AG09309 (cell line): ENCODE data around the gene KSR1.

Source experiments
- DNase-seq: peaks from one replicate; pipeline ENCODE4 v3.0.0-alpha.2; 2010; ENCODE audit warnings: low read depth
- H3K4me3 ChIP-seq: 2 replicates; pipeline ENCODE4 v1.5.1; 2011; ENCODE audit warnings: mild to moderate bottlenecking, low read depth, low read length, moderate library complexity; ENCODE audit not compliant: control insufficient read depth
- TF ChIP-seq, protein P1 (sequence below): IDR thresholded peaks from 2 replicates; pipeline ENCODE4 v1.5.1; 2011; ENCODE audit warnings: mild to moderate bottlenecking, low read depth, low read length, inconsistent platforms; ENCODE audit not compliant: insufficient read depth, control insufficient read depth; ENCODE audit errors: missing control alignments

Gene KSR1

GRCh38 chr17:27609611-27610303 is 153.5 kb downstream of the KSR1 start:
- DNase-seq: peak; percentile 13
- no peak overlapping the region for H3K4me3 ChIP-seq
- TF ChIP-seq, protein P1, sequence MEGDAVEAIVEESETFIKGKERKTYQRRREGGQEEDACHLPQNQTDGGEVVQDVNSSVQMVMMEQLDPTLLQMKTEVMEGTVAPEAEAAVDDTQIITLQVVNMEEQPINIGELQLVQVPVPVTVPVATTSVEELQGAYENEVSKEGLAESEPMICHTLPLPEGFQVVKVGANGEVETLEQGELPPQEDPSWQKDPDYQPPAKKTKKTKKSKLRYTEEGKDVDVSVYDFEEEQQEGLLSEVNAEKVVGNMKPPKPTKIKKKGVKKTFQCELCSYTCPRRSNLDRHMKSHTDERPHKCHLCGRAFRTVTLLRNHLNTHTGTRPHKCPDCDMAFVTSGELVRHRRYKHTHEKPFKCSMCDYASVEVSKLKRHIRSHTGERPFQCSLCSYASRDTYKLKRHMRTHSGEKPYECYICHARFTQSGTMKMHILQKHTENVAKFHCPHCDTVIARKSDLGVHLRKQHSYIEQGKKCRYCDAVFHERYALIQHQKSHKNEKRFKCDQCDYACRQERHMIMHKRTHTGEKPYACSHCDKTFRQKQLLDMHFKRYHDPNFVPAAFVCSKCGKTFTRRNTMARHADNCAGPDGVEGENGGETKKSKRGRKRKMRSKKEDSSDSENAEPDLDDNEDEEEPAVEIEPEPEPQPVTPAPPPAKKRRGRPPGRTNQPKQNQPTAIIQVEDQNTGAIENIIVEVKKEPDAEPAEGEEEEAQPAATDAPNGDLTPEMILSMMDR: peak; percentile 81

GRCh38 chr17:27610304-27610677 is 154.0 kb downstream of the KSR1 start:
- TF ChIP-seq, protein P1: no peak
- DNase-seq: no peak
- no peak overlapping the region for H3K4me3 ChIP-seq

DNA sequence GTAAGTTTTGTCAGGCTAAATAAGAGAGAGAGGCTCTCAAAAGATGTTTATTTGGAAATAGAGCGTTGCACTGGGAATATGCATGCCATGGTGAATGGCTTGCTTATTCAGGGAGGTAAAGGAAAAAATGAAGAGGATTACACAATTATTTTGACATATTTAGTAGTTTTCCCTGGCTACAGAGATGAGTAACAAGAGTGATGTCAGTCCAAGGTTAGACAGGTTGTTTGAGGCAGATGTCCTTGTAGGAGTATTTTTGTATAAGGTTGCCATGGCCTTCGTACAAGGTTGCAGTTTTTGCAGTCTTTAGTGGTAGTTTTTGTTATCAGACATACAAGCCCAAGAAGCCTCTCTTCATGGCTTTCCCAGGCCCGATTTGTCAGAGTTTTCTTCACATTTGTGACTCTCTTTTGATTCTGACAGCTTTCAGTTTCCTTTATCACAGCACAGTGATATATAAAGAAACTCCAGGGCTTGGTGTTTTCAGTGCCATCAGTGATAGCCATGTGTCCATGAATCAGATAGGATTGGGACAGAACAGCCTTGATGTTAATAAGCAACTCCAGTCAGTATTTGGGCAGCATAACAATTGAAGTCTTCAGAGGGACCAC is 156.0 kb downstream of the KSR1 start:
- DNase-seq: no peak
- no peak overlapping the region for H3K4me3 ChIP-seq
- TF ChIP-seq, protein P1: no peak

- H3K4me3 ChIP-seq: no peak overlapping the region
- no peak for DNase-seq
- TF ChIP-seq, protein P1: no peak
These were observed 157.2 kb downstream of the KSR1 start for GRCh38 chr17:27613433-27613832.

GRCh38 chr17:27615121-27615520 is 158.9 kb downstream of the KSR1 start:
- TF ChIP-seq, protein P1: no peak
- no peak for DNase-seq
- no peak overlapping the region for H3K4me3 ChIP-seq

GRCh38 chr17:27616414-27616813 is 160.2 kb downstream of the KSR1 start:
- DNase-seq: no peak
- no peak overlapping the region for H3K4me3 ChIP-seq
- TF ChIP-seq, protein P1: no peak
